ENCODE results near the gene DGKD.

DNA sequence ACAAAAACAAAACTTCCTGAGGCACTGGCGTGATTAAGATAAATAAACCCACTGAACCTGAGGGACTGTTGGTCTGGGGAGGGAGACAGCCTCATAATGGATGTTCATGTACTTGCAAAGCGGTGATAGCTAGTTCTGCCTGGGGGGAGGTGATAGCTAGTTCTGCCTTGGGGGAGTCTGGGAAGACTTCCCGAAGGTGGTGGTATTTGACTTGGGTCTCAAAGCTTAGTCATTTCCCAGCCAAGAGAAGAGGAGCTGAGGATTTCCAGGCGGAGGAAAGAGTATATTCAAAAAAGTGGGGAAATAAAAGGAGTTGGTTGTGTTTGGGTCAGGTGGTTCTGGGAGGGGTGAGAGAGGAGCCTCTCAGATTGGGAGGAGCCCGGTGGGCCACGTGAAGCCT lies 24.7 kb downstream of the DGKD start:
- TF ChIP-seq TAF1 (IDR thresholded peaks at IDR 0.05; ENCODE audit: borderline replicate concordance, insufficient read depth, low read length) (no peak), POLR2AphosphoS5 (IDR thresholded peaks at IDR 0.05; ENCODE audit: low read depth, low read length) (no peak), SIN3A (IDR thresholded peaks at IDR 0.05; ENCODE audit: borderline replicate concordance, insufficient read depth, low read length) (no peak), FOXP2 (optimal IDR thresholded peaks at IDR 0.05; ENCODE audit: borderline replicate concordance, extremely low read depth, extremely low read length, insufficient read depth) (no peak)
- TF ChIP-seq, protein P1, sequence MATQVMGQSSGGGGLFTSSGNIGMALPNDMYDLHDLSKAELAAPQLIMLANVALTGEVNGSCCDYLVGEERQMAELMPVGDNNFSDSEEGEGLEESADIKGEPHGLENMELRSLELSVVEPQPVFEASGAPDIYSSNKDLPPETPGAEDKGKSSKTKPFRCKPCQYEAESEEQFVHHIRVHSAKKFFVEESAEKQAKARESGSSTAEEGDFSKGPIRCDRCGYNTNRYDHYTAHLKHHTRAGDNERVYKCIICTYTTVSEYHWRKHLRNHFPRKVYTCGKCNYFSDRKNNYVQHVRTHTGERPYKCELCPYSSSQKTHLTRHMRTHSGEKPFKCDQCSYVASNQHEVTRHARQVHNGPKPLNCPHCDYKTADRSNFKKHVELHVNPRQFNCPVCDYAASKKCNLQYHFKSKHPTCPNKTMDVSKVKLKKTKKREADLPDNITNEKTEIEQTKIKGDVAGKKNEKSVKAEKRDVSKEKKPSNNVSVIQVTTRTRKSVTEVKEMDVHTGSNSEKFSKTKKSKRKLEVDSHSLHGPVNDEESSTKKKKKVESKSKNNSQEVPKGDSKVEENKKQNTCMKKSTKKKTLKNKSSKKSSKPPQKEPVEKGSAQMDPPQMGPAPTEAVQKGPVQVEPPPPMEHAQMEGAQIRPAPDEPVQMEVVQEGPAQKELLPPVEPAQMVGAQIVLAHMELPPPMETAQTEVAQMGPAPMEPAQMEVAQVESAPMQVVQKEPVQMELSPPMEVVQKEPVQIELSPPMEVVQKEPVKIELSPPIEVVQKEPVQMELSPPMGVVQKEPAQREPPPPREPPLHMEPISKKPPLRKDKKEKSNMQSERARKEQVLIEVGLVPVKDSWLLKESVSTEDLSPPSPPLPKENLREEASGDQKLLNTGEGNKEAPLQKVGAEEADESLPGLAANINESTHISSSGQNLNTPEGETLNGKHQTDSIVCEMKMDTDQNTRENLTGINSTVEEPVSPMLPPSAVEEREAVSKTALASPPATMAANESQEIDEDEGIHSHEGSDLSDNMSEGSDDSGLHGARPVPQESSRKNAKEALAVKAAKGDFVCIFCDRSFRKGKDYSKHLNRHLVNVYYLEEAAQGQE (IDR thresholded peaks at IDR 0.05; ENCODE audit: insufficient read depth in 1 of 2, low read depth in 2 of 2, low read length in 2 of 2) = no peak
